ENCODE measurements around the gene CREBRF. TPM values are rescaled to one million over a fixed set of nuclear protein-coding genes. Genes with fewer than 3 reads are reported as not detected.

The CREBRF gene
- total RNA-seq, 2 experiments from 2014 or later = 39.3 to 40.4 TPM

Other genes with a start within 250 kb of the CREBRF start
- 10 to 100 TPM; 59.5 to 63.2 TPM for gene ERGIC1, start 222.1 kb upstream of the CREBRF start, total RNA-seq
- 10 to 100 TPM; 24.1 to 33.6 TPM for gene RPL26L1, start 96.9 kb upstream of the CREBRF start, total RNA-seq
- gene ATP6V0E1, start 72.6 kb upstream of the CREBRF start, total RNA-seq = 100 to 1,000 TPM; 131 to 142 TPM
- 10 to 100 TPM; 13.9 to 14.0 TPM for gene BNIP1, start 88.2 kb downstream of the CREBRF start, total RNA-seq
- gene NKX2-5, start 178.9 kb downstream of the CREBRF start, total RNA-seq = not detected